Measurements from ENCODE around the gene ECE2.
A peak's percentile ranks its signal among the peaks of the same experiment; 100 is the strongest.

Gene ECE2

DNA sequence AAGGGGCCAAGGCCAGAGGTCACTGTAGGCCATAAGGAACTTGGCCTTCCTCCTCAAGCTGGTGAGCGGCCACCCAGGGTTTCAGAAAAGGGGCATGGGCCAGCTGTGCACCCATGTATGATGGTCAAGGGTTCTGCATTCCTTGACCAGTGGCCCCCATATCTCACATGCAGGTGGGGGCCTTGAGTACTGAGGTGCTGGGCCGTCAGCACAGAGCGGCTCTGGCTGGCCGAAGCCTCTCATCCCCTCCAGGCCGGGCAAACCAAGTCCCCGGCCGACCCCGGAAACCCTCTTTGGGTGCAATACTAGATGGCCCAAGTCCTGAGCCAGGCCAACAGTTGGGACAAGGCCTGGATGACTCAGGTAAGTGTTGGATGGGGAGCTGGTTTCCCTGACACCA, 36.6 kb upstream of the ECE2 start:
- Histone ChIP-seq H3K4me1 (ENCODE audit: control insufficient read depth, low read depth, low read length) (no peaks in the 10 kb centered on the region), H3K36me3 (ENCODE audit: control insufficient read depth, insufficient read depth, low read length) (no peaks in the 10 kb centered on the region), H2BK15ac (replicated peaks; ENCODE audit: low read depth) (no peak overlapping the region), H3K27ac (ENCODE audit: low read depth, low read length) (no peak overlapping the region), H2BK120ac (ENCODE audit: low read depth, low read length) (no peak overlapping the region), H2AK5ac (ENCODE audit: low read length) (no peak overlapping the region), H4K8ac (ENCODE audit: low read depth, low read length) (no peak overlapping the region), H3K4me3 (ENCODE audit: low read length) (no peak overlapping the region), H3K4ac (ENCODE audit: low read depth, low read length) (no peak overlapping the region), H2BK5ac (ENCODE audit: low read length) (no peak overlapping the region), H3K79me2 (ENCODE audit: control insufficient read depth, insufficient read depth, low read length) (no peaks in the 10 kb centered on the region), H3K9ac (ENCODE audit: low read length) (no peak overlapping the region), H3K56ac (ENCODE audit: low read length) (no peak overlapping the region), H3K27me3 (ENCODE audit: insufficient read depth, low read length, poor library complexity) (no peaks in the 10 kb centered on the region), H3K18ac (ENCODE audit: low read length) (no peak overlapping the region), H3K4me2 (ENCODE audit: low read length) (no peak overlapping the region), H3K79me1 (ENCODE audit: low read length) (no peaks in the 10 kb centered on the region), H4K5ac (ENCODE audit: low read length) (no peak overlapping the region), H3K23ac (ENCODE audit: low read length) (no peak overlapping the region)
- no CpG with 5 or more reads among the region's 8 CpGs for WGBS (ENCODE audit: extremely low coverage, insufficient coverage, low lambda C conversion rate)
- no peak for DNase-seq

DNA sequence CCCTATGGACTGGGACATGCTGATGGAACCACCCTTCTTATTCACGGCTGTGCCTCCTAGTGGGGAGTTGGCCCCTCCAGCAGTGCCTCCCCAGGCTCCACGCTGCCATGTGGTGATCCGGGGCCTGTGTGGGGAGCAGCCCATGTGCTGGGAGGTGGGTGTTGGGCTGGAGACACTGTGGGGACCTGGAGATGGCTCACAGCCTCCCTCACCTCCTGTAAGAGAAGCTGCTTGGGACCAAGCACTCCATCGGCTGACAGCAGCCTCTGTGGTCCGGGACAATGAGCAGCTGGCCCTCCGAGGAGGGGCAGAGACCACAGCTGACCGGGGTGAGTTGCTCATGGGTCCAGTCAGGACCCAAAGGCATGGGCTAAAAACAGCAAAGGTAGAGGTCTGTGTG, 36.1 kb upstream of the ECE2 start:
- DNase-seq: no peak
- Histone ChIP-seq H3K27ac (ENCODE audit: low read depth, low read length) (no peak overlapping the region), H2BK120ac (ENCODE audit: low read depth, low read length) (no peak overlapping the region), H3K27me3 (ENCODE audit: insufficient read depth, low read length, poor library complexity) (no peaks in the 10 kb centered on the region), H2AK5ac (ENCODE audit: low read length) (no peak overlapping the region), H3K56ac (ENCODE audit: low read length) (no peak overlapping the region), H3K4me3 (ENCODE audit: low read length) (no peak overlapping the region), H3K79me2 (ENCODE audit: control insufficient read depth, insufficient read depth, low read length) (no peaks in the 10 kb centered on the region), H3K9ac (ENCODE audit: low read length) (no peak overlapping the region), H3K36me3 (ENCODE audit: control insufficient read depth, insufficient read depth, low read length) (no peaks in the 10 kb centered on the region), H4K8ac (ENCODE audit: low read depth, low read length) (no peak overlapping the region), H3K79me1 (ENCODE audit: low read length) (no peaks in the 10 kb centered on the region), H3K18ac (ENCODE audit: low read length) (no peak overlapping the region), H4K5ac (ENCODE audit: low read length) (no peak overlapping the region), H3K4ac (ENCODE audit: low read depth, low read length) (no peak overlapping the region), H3K4me2 (ENCODE audit: low read length) (no peak overlapping the region), H3K23ac (ENCODE audit: low read length) (no peak overlapping the region), H2BK5ac (ENCODE audit: low read length) (no peak overlapping the region), H3K4me1 (ENCODE audit: control insufficient read depth, low read depth, low read length) (no peaks in the 10 kb centered on the region), H2BK15ac (replicated peaks; ENCODE audit: low read depth) (no peak overlapping the region)
- WGBS (ENCODE audit: extremely low coverage, insufficient coverage, low lambda C conversion rate): no CpG with 5 or more reads among the region's 7 CpGs

DNA sequence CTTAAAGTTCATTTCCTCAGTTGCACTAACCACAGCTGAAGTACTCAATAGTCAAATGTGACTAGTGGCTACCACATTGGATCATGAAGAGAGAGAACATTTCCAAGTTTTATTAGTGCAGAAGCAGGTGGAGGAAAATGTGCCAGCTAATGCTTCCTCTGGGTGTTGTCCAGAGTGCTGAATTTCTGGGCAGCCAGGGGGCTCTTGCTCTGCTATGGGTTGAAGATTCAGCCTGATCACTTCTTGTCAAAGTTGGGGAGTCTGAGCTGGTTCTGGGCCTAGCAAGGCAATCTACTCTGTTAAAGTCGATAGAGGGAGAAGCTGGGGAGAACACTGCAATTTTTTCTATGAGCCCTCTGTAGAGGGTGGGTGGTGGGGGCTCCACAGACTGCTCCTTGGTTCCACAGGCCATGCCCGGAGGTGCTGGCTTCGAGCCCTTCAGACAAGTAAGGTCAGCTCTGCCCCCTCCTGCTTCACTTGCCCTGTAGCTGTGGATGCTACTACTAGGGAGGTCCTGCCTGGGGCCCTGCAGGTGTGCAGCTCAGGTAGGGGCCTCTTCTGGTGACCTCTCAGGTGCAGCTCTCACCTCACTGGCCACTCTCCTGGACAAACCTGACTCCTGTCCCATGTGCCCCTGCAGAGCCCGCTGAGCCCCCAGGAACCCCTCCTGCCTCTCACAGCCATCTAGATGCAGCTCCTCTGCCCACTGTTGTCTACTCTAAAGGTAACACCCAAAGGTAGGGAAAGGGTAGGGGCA, 35.3 kb upstream of the ECE2 start:
- no CpG with 5 or more reads among the region's 4 CpGs for WGBS (ENCODE audit: extremely low coverage, insufficient coverage, low lambda C conversion rate)
- Histone ChIP-seq H3K27ac (ENCODE audit: low read depth, low read length) (no peak overlapping the region), H3K4ac (ENCODE audit: low read depth, low read length) (no peak overlapping the region), H2BK15ac (replicated peaks; ENCODE audit: low read depth) (no peak overlapping the region), H3K23ac (ENCODE audit: low read length) (no peak overlapping the region), H4K8ac (ENCODE audit: low read depth, low read length) (no peak overlapping the region), H3K79me2 (ENCODE audit: control insufficient read depth, insufficient read depth, low read length) (no peaks in the 10 kb centered on the region), H3K4me2 (ENCODE audit: low read length) (no peak overlapping the region), H3K27me3 (ENCODE audit: insufficient read depth, low read length, poor library complexity) (no peaks in the 10 kb centered on the region), H3K18ac (ENCODE audit: low read length) (no peak overlapping the region), H2AK5ac (ENCODE audit: low read length) (no peak overlapping the region), H4K5ac (ENCODE audit: low read length) (no peak overlapping the region), H3K79me1 (ENCODE audit: low read length) (no peaks in the 10 kb centered on the region), H2BK5ac (ENCODE audit: low read length) (no peak overlapping the region), H3K36me3 (ENCODE audit: control insufficient read depth, insufficient read depth, low read length) (peaks cover 2% of the 10 kb centered on the region), H2BK120ac (ENCODE audit: low read depth, low read length) (no peak overlapping the region), H3K4me3 (ENCODE audit: low read length) (no peak overlapping the region), H3K56ac (ENCODE audit: low read length) (no peak overlapping the region), H3K9ac (ENCODE audit: low read length) (no peak overlapping the region), H3K4me1 (ENCODE audit: control insufficient read depth, low read depth, low read length) (no peaks in the 10 kb centered on the region)
- peak; percentile 34 for DNase-seq

DNA sequence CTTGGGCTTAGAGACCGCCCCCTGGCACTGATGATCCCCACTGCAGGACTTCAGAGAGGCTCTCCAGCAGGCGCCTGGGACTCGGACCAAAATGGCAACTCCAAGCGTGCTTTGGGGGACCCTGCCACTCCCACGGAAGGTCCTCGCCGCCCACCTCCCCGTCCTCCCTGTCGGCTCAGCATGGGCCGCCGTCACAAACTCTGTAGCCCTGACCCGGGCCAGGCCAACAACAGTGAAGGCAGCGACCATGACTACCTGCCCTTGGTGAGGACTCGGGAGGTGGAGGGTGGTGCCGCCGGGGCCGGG, 34.7 kb upstream of the ECE2 start:
- no peak overlapping the region for H3K23ac ChIP-seq (ENCODE audit: low read length)
- H3K79me1 ChIP-seq (ENCODE audit: low read length): no peaks in the 10 kb centered on the region
- H3K18ac ChIP-seq (ENCODE audit: low read length): no peak overlapping the region
- no peak overlapping the region for H3K4me2 ChIP-seq (ENCODE audit: low read length)
- no peak for DNase-seq
- H3K4me3 ChIP-seq (ENCODE audit: low read length): no peak overlapping the region
- H4K5ac ChIP-seq (ENCODE audit: low read length): no peak overlapping the region
- H2BK120ac ChIP-seq (ENCODE audit: low read depth, low read length): no peak overlapping the region
- H3K27ac ChIP-seq (ENCODE audit: low read depth, low read length): no peak overlapping the region
- H2BK5ac ChIP-seq (ENCODE audit: low read length): no peak overlapping the region
- H3K56ac ChIP-seq (ENCODE audit: low read length): no peak overlapping the region
- no peak overlapping the region for H3K4ac ChIP-seq (ENCODE audit: low read depth, low read length)
- no CpG with 5 or more reads among the region's 17 CpGs for WGBS (ENCODE audit: extremely low coverage, insufficient coverage, low lambda C conversion rate)
- H4K8ac ChIP-seq (ENCODE audit: low read depth, low read length): no peak overlapping the region
- H3K27me3 ChIP-seq (ENCODE audit: insufficient read depth, low read length, poor library complexity): no peaks in the 10 kb centered on the region
- H3K79me2 ChIP-seq (ENCODE audit: control insufficient read depth, insufficient read depth, low read length): no peaks in the 10 kb centered on the region
- H2BK15ac ChIP-seq (replicated peaks; ENCODE audit: low read depth): no peak overlapping the region
- peaks cover 2% of the 10 kb centered on the region for H3K36me3 ChIP-seq (ENCODE audit: control insufficient read depth, insufficient read depth, low read length)
- H3K9ac ChIP-seq (ENCODE audit: low read length): no peak overlapping the region
- H3K4me1 ChIP-seq (ENCODE audit: control insufficient read depth, low read depth, low read length): no peaks in the 10 kb centered on the region
- no peak overlapping the region for H2AK5ac ChIP-seq (ENCODE audit: low read length)

DNA sequence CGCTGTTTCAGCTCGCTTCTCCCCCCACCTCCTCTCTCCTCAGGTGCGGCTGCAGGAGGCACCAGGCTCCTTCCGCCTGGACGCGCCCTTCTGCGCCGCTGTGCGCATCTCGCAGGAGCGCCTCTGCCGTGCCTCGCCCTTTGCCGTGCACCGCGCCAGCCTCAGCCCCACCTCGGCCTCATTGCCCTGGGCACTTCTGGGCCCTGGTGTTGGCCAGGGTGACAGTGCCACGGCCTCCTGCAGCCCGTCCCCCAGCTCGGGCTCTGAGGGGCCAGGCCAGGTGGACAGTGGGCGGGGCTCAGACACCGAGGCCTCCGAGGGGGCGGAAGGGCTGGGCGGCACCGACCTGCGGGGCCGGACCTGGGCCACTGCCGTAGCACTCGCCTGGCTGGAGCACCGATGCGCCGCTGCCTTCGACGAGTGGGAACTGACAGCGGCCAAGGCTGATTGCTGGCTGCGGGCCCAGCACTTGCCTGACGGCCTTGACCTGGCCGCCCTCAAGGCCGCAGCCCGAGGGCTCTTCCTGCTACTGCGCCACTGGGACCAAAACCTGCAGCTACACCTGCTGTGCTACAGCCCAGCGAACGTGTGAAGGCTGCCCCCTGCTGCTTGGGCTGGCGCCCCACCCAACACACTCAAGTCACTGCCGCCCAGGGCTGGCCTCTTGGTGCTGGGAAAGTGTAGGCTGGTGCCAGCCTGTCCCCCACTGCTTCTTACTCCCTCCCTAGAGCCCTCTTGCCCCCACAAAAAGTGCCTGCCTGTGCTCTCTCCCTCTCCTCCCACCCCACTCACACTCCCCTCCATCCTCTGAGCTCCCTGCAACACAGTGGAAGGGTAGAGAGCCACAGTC, 34.1 kb upstream of the ECE2 start:
- H3K4ac ChIP-seq (ENCODE audit: low read depth, low read length): no peak overlapping the region
- H3K27ac ChIP-seq (ENCODE audit: low read depth, low read length): no peak overlapping the region
- no peak overlapping the region for H3K9ac ChIP-seq (ENCODE audit: low read length)
- no peaks in the 10 kb centered on the region for H3K27me3 ChIP-seq (ENCODE audit: insufficient read depth, low read length, poor library complexity)
- no peak overlapping the region for H3K4me3 ChIP-seq (ENCODE audit: low read length)
- H3K79me2 ChIP-seq (ENCODE audit: control insufficient read depth, insufficient read depth, low read length): no peaks in the 10 kb centered on the region
- no peak overlapping the region for H3K23ac ChIP-seq (ENCODE audit: low read length)
- no peak overlapping the region for H2AK5ac ChIP-seq (ENCODE audit: low read length)
- H2BK120ac ChIP-seq (ENCODE audit: low read depth, low read length): no peak overlapping the region
- no CpG with 5 or more reads among the region's 46 CpGs for WGBS (ENCODE audit: extremely low coverage, insufficient coverage, low lambda C conversion rate)
- no peak overlapping the region for H3K56ac ChIP-seq (ENCODE audit: low read length)
- no peaks in the 10 kb centered on the region for H3K4me1 ChIP-seq (ENCODE audit: control insufficient read depth, low read depth, low read length)
- no peak overlapping the region for H3K18ac ChIP-seq (ENCODE audit: low read length)
- peaks cover 2% of the 10 kb centered on the region for H3K36me3 ChIP-seq (ENCODE audit: control insufficient read depth, insufficient read depth, low read length)
- no peak overlapping the region for H4K8ac ChIP-seq (ENCODE audit: low read depth, low read length)
- no peak overlapping the region for H2BK5ac ChIP-seq (ENCODE audit: low read length)
- H4K5ac ChIP-seq (ENCODE audit: low read length): no peak overlapping the region
- H2BK15ac ChIP-seq (replicated peaks; ENCODE audit: low read depth): no peak overlapping the region
- no peaks in the 10 kb centered on the region for H3K79me1 ChIP-seq (ENCODE audit: low read length)
- DNase-seq: peak; percentile 23
- no peak overlapping the region for H3K4me2 ChIP-seq (ENCODE audit: low read length)
